ENCODE results near the gene GFY.

- TF ChIP-seq CTCF (conservative IDR thresholded peaks at IDR 0.05; ENCODE audit: low read depth in 2 of 2) (no peak), JUNB (IDR thresholded peaks at IDR 0.05; ENCODE audit: unreplicated experiment) (no peak), ETS1 (IDR thresholded peaks at IDR 0.05) (no peak), POLR2AphosphoS5 (IDR thresholded peaks at IDR 0.05; ENCODE audit: low read depth) (no peak)
Observed at GRCh38 chr19:49390929-49391359, 34.2 kb upstream of the GFY start.
